ENCODE measurements around the gene SLC16A12. TPM values are rescaled to one million over a fixed set of nuclear protein-coding genes. Genes with fewer than 3 reads are reported as not detected.

Gene SLC16A12
- total and polyA plus RNA-seq, 11 donors = 1.7 to 6.6 (median 2.9) TPM

Other genes with a start within 250 kb of the SLC16A12 start
- gene IFIT2, start 233.5 kb downstream of the SLC16A12 start, total RNA-seq = 10 to 100 TPM in 3 of 9 donors, 1 to 10 TPM in 6; 2.3 to 30.2 (median 5.3) TPM
- 1 to 10 TPM; 2.1 to 2.8 TPM for gene IFIT2, start 233.5 kb downstream of the SLC16A12 start, polyA plus RNA-seq
- gene IFIT3, start 207.6 kb downstream of the SLC16A12 start, total RNA-seq = 100 to 1,000 TPM in 1 of 9 donors, 10 to 100 TPM in 4, 1 to 10 TPM in 4; 4.4 to 107 (median 12.1) TPM
- gene IFIT3, start 207.6 kb downstream of the SLC16A12 start, polyA plus RNA-seq = 1 to 10 TPM; 4.6 to 5.0 TPM
- gene IFIT1B, start 157.5 kb downstream of the SLC16A12 start, total RNA-seq = under 1 TPM in 2 of 9 donors, not detected in 7; 0.24 to 0.25 TPM
- gene IFIT1B, start 157.5 kb downstream of the SLC16A12 start, polyA plus RNA-seq = not detected
- gene IFIT1, start 143.0 kb downstream of the SLC16A12 start, total RNA-seq = 10 to 100 TPM; 13.8 to 58.2 (median 25.6) TPM
- gene IFIT1, start 143.0 kb downstream of the SLC16A12 start, polyA plus RNA-seq = 10 to 100 TPM in 1 of 2 donors, 1 to 10 TPM in 1; 5.5 to 23.4 TPM
- 10 to 100 TPM in 6 of 9 donors, 1 to 10 TPM in 3; 5.4 to 21.0 (median 10.4) TPM for gene IFIT5, start 121.0 kb downstream of the SLC16A12 start, total RNA-seq
- 1 to 10 TPM; 5.4 to 9.3 TPM for gene IFIT5, start 121.0 kb downstream of the SLC16A12 start, polyA plus RNA-seq
- 10 to 100 TPM in 8 of 9 donors, 1 to 10 TPM in 1; 9.6 to 24.7 (median 19.1) TPM for gene PANK1, start 109.6 kb upstream of the SLC16A12 start, total RNA-seq
- gene PANK1, start 109.6 kb upstream of the SLC16A12 start, polyA plus RNA-seq = 1 to 10 TPM; 3.6 to 8.4 TPM
- 1 to 10 TPM in 8 of 9 donors, under 1 TPM in 1; 0.95 to 8.6 (median 2.4) TPM for gene KIF20B, start 166.0 kb upstream of the SLC16A12 start, total RNA-seq
- 1 to 10 TPM in 1 of 2 donors, under 1 TPM in 1; 0.50 to 1.1 TPM for gene KIF20B, start 166.0 kb upstream of the SLC16A12 start, polyA plus RNA-seq